Large intestine (tissue), 3 donors: ENCODE measurements around the gene AMOTL1. TPM values are rescaled to one million over a fixed set of nuclear protein-coding genes. Genes with fewer than 3 reads are reported as not detected.

Experiments used
- DNase-seq, 2 donors: peaks; one replicate each; pipeline versions ENCODE4 v3.0.0 to v3.0.0-alpha.2; 2013
- H3K27ac ChIP-seq: one replicate; pipeline ENCODE4 v1.5.1; 2013; ENCODE audit warnings: low read length
- H3K27me3 ChIP-seq: 2 replicates; pipeline ENCODE4 v1.6.1; 2013; ENCODE audit warnings: low read length; ENCODE audit not compliant: control insufficient read depth, insufficient read depth
- H3K36me3 ChIP-seq: 2 replicates; pipeline ENCODE4 v1.6.1; 2013; ENCODE audit warnings: low read length; ENCODE audit not compliant: control insufficient read depth, insufficient read depth
- H3K4me1 ChIP-seq: one replicate; pipeline ENCODE4 v1.6.1; 2013; ENCODE audit warnings: low read length; ENCODE audit not compliant: control insufficient read depth, insufficient read depth
- H3K4me3 ChIP-seq: one replicate; pipeline ENCODE4 v1.5.1; 2013; ENCODE audit warnings: low read length
- H3K9me3 ChIP-seq: one replicate; pipeline ENCODE4 v1.6.1; 2013; ENCODE audit warnings: mild to moderate bottlenecking, low read depth, low read length, moderate library complexity; ENCODE audit not compliant: control insufficient read depth
- WGBS: methylation state at CpG from one replicate; pipeline ENCODE4 v1.1.5; 2013; ENCODE audit warnings: low lambda C conversion rate; ENCODE audit not compliant: insufficient coverage; 5-methylcytosine and 5-hydroxymethylcytosine counted together
- polyA plus RNA-seq: library from polyadenylated mRNA; unstranded; fragments of 120-200 nt; gene quantifications from one replicate; pipeline ENCODE4 v1.2.1, GENCODE V29; 2013

Gene AMOTL1
- polyA plus RNA-seq, 1 donor = 15.5 TPM

GRCh38 chr11:94792451-94792850, 24.3 kb downstream of the AMOTL1 start:
- no CpG with 5 or more reads among the region's 3 CpGs for WGBS
- H3K9me3 ChIP-seq = no peaks in the 10 kb centered on the region
- H3K27me3 ChIP-seq = no peaks in the 10 kb centered on the region
- no peak overlapping the region for H3K27ac ChIP-seq
- no peaks in the 10 kb centered on the region for H3K36me3 ChIP-seq
- DNase-seq = no peak
- no peak overlapping the region for H3K4me3 ChIP-seq
- peaks cover 23% of the 10 kb centered on the region for H3K4me1 ChIP-seq

- no peak overlapping the region for H3K4me3 ChIP-seq
- DNase-seq = no peak
- no peak overlapping the region for H3K27ac ChIP-seq
- H3K27me3 ChIP-seq = no peaks in the 10 kb centered on the region
- H3K36me3 ChIP-seq = no peaks in the 10 kb centered on the region
- no CpG with 5 or more reads among the region's 2 CpGs for WGBS
- peaks cover 18% of the 10 kb centered on the region for H3K4me1 ChIP-seq
- H3K9me3 ChIP-seq = no peaks in the 10 kb centered on the region
These were observed 24.8 kb downstream of the AMOTL1 start for GRCh38 chr11:94793002-94793401.

GRCh38 chr11:94793822-94794221, 25.7 kb downstream of the AMOTL1 start:
- H3K9me3 ChIP-seq = no peaks in the 10 kb centered on the region
- H3K4me1 ChIP-seq = peaks cover 14% of the 10 kb centered on the region
- 50% methylated on average over 1 of the region's 2 CpGs for WGBS

GRCh38 chr11:94794287-94795168, 26.4 kb downstream of the AMOTL1 start:
- H3K4me3 ChIP-seq = no peak overlapping the region

More at GRCh38 chr11:94793822-94794221, 25.7 kb downstream of the AMOTL1 start:
- H3K36me3 ChIP-seq = no peaks in the 10 kb centered on the region
- no peaks in the 10 kb centered on the region for H3K27me3 ChIP-seq
- H3K27ac ChIP-seq = peak overlapping the region; percentile 27
- H3K4me3 ChIP-seq = no peak overlapping the region
- DNase-seq = no peak

GRCh38 chr11:94795476-94796189, 27.5 kb downstream of the AMOTL1 start:
- Histone ChIP-seq H3K27me3 (no peaks in the 10 kb centered on the region), H3K36me3 (peaks cover 10% of the 10 kb centered on the region), H3K9me3 (no peaks in the 10 kb centered on the region), H3K4me3 (no peak overlapping the region), H3K27ac (no peak overlapping the region), H3K4me1 (peaks cover 5% of the 10 kb centered on the region)
- DNase-seq = no peak
- 40% methylated on average over 1 of the region's 3 CpGs for WGBS

More at GRCh38 chr11:94794287-94795168, 26.4 kb downstream of the AMOTL1 start:
- H3K36me3 ChIP-seq = peaks cover 3% of the 10 kb centered on the region
- H3K27me3 ChIP-seq = no peaks in the 10 kb centered on the region
- 80% methylated on average over 1 of the region's 8 CpGs for WGBS
- peaks cover 12% of the 10 kb centered on the region for H3K4me1 ChIP-seq
- H3K27ac ChIP-seq = peak overlapping the region; percentile 27
- DNase-seq = peak; percentile 22 to 53
- no peaks in the 10 kb centered on the region for H3K9me3 ChIP-seq

GRCh38 chr11:94796190-94796580, 28.0 kb downstream of the AMOTL1 start:
- no peaks in the 10 kb centered on the region for H3K9me3 ChIP-seq
- H3K27me3 ChIP-seq = no peaks in the 10 kb centered on the region
- no peak overlapping the region for H3K4me3 ChIP-seq
- H3K27ac ChIP-seq = no peak overlapping the region
- DNase-seq = no peak
- WGBS = 100% methylated on average over 1 of the region's 2 CpGs
- peaks cover 16% of the 10 kb centered on the region for H3K36me3 ChIP-seq
- no peaks in the 10 kb centered on the region for H3K4me1 ChIP-seq

- Histone ChIP-seq H3K4me1 (no peaks in the 10 kb centered on the region), H3K4me3 (no peak overlapping the region), H3K9me3 (no peaks in the 10 kb centered on the region), H3K27me3 (no peaks in the 10 kb centered on the region), H3K36me3 (peaks cover 20% of the 10 kb centered on the region), H3K27ac (no peak overlapping the region)
- no peak for DNase-seq
- 95% methylated on average over 3 of the region's 4 CpGs for WGBS
These were observed 28.7 kb downstream of the AMOTL1 start for GRCh38 chr11:94796863-94797262.

- H3K27ac ChIP-seq = no peak overlapping the region
- no peaks in the 10 kb centered on the region for H3K4me1 ChIP-seq
- H3K27me3 ChIP-seq = no peaks in the 10 kb centered on the region
- no CpG with 5 or more reads among the region's 17 CpGs for WGBS
- H3K4me3 ChIP-seq = no peak overlapping the region
- no peaks in the 10 kb centered on the region for H3K9me3 ChIP-seq
- no peak for DNase-seq
- H3K36me3 ChIP-seq = peaks cover 26% of the 10 kb centered on the region
These were observed 31.6 kb downstream of the AMOTL1 start for GRCh38 chr11:94799726-94800125.

GRCh38 chr11:94800414-94800813, 32.3 kb downstream of the AMOTL1 start:
- DNase-seq = no peak
- Histone ChIP-seq H3K27me3 (no peaks in the 10 kb centered on the region), H3K4me3 (no peak overlapping the region), H3K36me3 (peaks cover 26% of the 10 kb centered on the region), H3K27ac (no peak overlapping the region), H3K9me3 (no peaks in the 10 kb centered on the region), H3K4me1 (no peaks in the 10 kb centered on the region)
- WGBS = no CpG with 5 or more reads among the region's 1 CpG

- Histone ChIP-seq H3K27ac (no peak overlapping the region), H3K4me1 (no peaks in the 10 kb centered on the region), H3K4me3 (no peak overlapping the region), H3K9me3 (no peaks in the 10 kb centered on the region), H3K36me3 (peaks cover 29% of the 10 kb centered on the region), H3K27me3 (no peaks in the 10 kb centered on the region)
- DNase-seq = no peak
- WGBS = no CpG with 5 or more reads among the region's 4 CpGs
These were observed 33.8 kb downstream of the AMOTL1 start for GRCh38 chr11:94801866-94802460.
